Skin epidermis (tissue), 12 donors: ENCODE data around the gene MELTF.
A peak's percentile ranks its signal among the peaks of the same experiment; 100 is the strongest.

Source experiments
- H3K27ac ChIP-seq, 21 experiments: fragments of 200-600 bp; sonication (generic) in 11 of 21; one replicate each; pipeline ENCODE4 v1.5.0; 2020; ENCODE audit warnings: mild to moderate bottlenecking in 3 of 21, inconsistent platforms in 2 of 21, moderate library complexity in 2 of 21
- H3K4me3 ChIP-seq, 7 experiments: fragments of 200-600 bp; sonication (generic) in 2 of 7; one replicate each; pipeline ENCODE4 v1.5.0; 2020; ENCODE audit warnings: inconsistent platforms in 2 of 7, mild to moderate bottlenecking in 2 of 7, moderate library complexity in 1 of 7

MELTF gene

DNA sequence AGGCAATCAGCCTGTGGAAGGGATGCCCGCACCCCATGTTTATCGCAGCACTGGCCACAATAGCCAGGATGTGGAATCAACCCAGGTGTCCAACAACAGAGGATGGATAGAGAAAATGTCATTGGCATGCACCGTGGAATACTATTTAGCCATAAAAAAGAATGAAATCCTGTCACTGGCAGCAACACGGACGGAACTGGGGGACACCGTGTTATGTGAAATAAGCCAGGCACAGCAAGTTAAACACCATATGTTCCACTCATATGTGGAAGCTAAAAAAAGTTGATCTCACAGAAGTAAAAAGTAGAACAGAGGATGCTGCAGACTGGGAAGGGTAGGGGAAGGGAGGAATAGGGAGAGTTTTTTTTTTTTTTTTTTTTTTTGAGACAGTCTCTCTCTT, 15.6 kb downstream of the MELTF start:
- no peak overlapping the region for H3K27ac ChIP-seq
- no peak overlapping the region for H3K4me3 ChIP-seq

DNA sequence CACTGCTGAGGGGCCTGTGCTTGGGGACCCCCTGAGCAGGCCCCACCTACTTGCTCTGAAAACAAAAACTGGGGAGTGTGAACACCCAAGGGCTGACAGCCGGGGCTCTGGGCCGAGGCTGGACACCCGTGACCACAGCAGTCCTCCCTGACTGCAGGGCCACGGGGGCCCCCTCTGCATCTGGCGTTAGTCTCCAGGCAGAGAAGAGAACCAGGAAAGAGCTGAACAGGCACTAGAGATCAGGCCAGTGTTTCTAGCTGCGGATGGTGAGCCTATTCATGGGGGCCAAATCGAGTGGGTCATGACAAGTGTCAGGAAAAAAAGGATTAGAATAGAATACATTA, 17.1 kb downstream of the MELTF start:
- H3K4me3 ChIP-seq = no peak overlapping the region
- H3K27ac ChIP-seq = no peak overlapping the region

DNA sequence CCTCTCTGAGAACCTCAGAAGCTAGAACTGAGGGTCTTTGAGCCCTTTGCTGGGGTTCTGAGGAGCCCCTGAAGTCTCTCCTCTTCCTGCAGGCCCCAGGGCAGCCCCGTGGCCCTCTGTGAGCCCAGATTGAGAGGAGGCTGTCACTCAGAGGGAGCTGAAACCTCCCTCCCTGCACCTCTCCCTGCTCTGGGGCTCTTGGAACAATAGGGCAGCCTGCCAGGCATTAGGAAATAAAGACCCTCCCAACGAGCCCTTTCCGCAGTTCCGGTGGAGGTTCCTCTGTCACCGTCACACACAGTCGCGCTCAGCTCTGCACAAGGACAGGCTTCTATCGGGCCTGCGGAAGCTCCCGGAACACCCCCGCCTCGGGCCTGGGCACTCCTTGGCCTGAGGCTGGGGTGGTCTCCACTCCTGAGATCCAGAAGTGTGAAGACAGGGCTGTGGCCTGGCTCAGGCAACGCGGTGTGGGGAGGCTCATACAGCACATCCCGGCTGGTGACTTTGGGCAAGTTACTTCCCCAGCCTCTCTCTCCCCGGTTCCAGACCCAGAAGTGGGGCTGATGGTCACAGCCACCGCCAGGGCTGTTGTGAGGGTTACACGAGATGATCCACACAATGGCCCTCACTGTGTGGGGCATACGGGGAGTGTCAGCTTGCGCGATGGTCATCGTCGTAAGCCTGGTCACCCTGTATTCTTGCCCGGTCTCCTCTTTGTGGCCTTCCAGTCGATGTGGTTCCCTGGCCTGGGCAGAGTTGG, 17.7 kb downstream of the MELTF start:
- Histone ChIP-seq H3K4me3 (no peak overlapping the region), H3K27ac (no peak overlapping the region)

GRCh38 chr3:197010556-197011351, 18.9 kb downstream of the MELTF start:
- Histone ChIP-seq H3K27ac (no peak overlapping the region), H3K4me3 (no peak overlapping the region)

GRCh38 chr3:197009532-197010019, 20.0 kb downstream of the MELTF start:
- H3K4me3 ChIP-seq = no peak overlapping the region
- no peak overlapping the region for H3K27ac ChIP-seq

- Histone ChIP-seq H3K4me3 (no peak overlapping the region), H3K27ac (no peak overlapping the region)
These were observed 21.0 kb downstream of the MELTF start for GRCh38 chr3:197008436-197009209.

DNA sequence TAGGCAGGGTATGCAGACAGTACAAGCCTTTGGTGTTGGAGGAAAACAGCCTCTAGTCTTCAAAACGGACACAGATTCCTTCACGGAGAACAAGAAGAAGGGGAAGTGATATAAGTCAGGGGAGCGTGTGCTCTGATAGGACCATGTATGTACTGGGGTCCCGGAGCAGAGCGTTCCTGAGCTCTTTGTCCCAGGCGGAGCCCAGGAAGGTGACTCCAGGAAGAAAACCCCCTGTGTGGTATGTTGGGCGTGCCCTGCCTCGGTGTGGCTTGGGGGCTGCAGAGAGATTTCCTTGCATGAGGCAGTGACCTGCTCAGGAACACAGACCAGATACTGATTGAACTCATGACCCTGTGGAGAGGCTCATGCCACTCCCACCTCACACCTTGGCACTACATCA, 21.7 kb downstream of the MELTF start:
- H3K27ac ChIP-seq = no peak overlapping the region
- no peak overlapping the region for H3K4me3 ChIP-seq

DNA sequence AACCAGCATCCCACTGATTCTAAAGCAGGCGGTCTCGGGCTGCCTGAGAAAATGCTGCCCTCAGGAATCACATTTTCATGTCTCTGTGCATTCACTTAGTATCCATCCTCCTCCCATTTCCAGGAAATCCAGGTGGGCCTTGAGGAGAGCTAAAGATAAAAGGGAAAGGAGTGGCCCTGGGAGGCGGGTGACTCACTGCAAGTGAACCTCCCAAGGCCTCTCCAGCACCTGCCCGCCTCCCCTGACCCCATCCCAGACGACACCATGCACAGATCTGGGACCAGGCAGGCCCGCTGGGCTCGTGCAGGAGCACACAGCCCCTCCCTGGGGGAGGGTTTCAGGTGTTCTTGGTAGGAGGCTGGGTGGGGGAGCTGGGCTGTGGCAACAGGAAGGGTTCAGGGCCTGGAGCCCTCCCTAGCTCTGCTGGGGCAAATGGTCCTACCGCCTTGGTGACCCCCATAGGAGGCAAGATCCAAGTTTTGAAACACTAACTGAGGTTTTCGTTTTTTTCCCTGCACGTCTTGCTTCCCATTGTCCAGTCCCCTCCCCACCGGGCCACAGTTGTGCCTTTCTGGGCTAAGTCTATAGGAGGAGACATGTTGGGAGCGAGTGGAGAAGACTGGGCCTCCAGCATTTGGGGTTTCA, 22.2 kb downstream of the MELTF start:
- Histone ChIP-seq H3K27ac (no peak overlapping the region), H3K4me3 (no peak overlapping the region)

GRCh38 chr3:197006860-197007259, 22.8 kb downstream of the MELTF start:
- H3K27ac ChIP-seq = no peak overlapping the region
- H3K4me3 ChIP-seq = no peak overlapping the region

GRCh38 chr3:197006446-197006845, 23.2 kb downstream of the MELTF start:
- Histone ChIP-seq H3K4me3 (no peak overlapping the region), H3K27ac (no peak overlapping the region)

GRCh38 chr3:197003461-197004385, 25.9 kb downstream of the MELTF start:
- Histone ChIP-seq H3K27ac (peak overlapping the region; percentile 51 to 95 (median 84)), H3K4me3 (peak overlapping the region; percentile 42 to 65 (median 46))

DNA sequence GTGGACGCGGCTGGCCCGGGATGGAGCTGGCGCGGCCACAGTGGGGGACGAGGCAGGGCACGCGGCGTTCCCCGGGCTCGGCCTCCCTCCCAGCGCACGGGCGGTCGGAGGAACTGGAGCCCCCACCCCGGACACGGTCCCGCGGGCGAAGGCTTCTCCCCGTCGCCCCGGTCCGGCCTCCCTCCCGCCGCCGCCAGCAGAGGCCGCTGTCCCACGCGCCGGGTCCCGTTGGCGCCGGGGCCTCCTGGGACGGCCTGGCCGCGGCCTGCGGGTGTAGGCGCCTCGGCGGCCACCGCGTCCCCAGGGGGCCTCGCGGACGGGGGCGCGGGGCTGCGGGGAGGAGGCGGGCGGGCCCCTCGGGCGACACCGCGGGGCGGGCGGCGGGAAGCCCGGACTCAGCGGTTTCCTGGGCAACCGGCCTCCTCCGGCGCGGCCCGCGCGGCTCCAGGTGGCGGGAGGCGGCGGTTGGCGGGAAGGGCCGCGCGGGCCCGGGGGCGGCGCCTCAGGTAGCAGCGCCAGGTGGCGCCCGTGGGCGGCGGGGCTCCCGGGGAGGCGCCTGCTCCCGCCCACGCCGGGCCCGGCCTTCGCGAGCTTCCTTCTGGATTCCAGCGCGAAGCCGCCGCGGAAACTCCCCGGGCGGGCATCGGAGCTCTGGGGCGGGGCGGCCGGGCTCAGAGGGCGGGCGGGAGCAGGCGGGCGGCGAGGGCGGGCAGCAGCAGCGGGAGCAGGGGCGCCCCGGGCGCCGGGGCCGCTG, 26.7 kb downstream of the MELTF start:
- peak overlapping the region; percentile 63 to 98 (median 84) for H3K27ac ChIP-seq

GRCh38 chr3:197001972-197002700, 27.5 kb downstream of the MELTF start:
- Histone ChIP-seq H3K4me3 (peak overlapping the region; percentile 42 to 65 (median 48)), H3K27ac (peak overlapping the region; percentile 63 to 98 (median 84))

More for the DNA sequence above, 26.7 kb downstream of the MELTF start:
- peak overlapping the region; percentile 42 to 65 (median 48) for H3K4me3 ChIP-seq

GRCh38 chr3:197001106-197001971, 28.3 kb downstream of the MELTF start:
- peak overlapping the region in 18 of 21 experiments; percentile 63 to 98 (median 84) for H3K27ac ChIP-seq
- peak overlapping the region in 4 of 7 experiments; percentile 46 to 65 (median 59) for H3K4me3 ChIP-seq

- Histone ChIP-seq H3K27ac (no peak overlapping the region), H3K4me3 (no peak overlapping the region)
These were observed 29.4 kb downstream of the MELTF start for GRCh38 chr3:197000211-197000610.
